Measurements from ENCODE around the gene GGT6.
A peak's percentile ranks its signal among the peaks of the same experiment; 100 is the strongest.

Gene GGT6

GRCh38 chr17:4536259-4536741 is 24.1 kb downstream of the GGT6 start:
- ATAC-seq (ENCODE audit: low read depth), result no peak
- no peak overlapping the region for H3K4me3 ChIP-seq (ENCODE audit: severe bottlenecking)
- no peaks in the 10 kb centered on the region for H3K9me3 ChIP-seq (ENCODE audit: severe bottlenecking)
- no peak overlapping the region for H3K27ac ChIP-seq (ENCODE audit: poor library complexity, severe bottlenecking)
- no peak for DNase-seq (ENCODE audit: low spot score)
- no peaks in the 10 kb centered on the region for H3K27me3 ChIP-seq (ENCODE audit: insufficient read depth, poor library complexity, severe bottlenecking)
- H3K4me1 ChIP-seq (ENCODE audit: insufficient read depth, poor library complexity, severe bottlenecking), result no peaks in the 10 kb centered on the region
- no peak for TF ChIP-seq CTCF (IDR thresholded peaks at IDR 0.05; ENCODE audit: poor library complexity, severe bottlenecking)
- peaks cover 28% of the 10 kb centered on the region for H3K36me3 ChIP-seq (ENCODE audit: low read depth)

- Histone ChIP-seq H3K27ac (ENCODE audit: poor library complexity, severe bottlenecking) (no peak overlapping the region), H3K4me3 (ENCODE audit: severe bottlenecking) (no peak overlapping the region)
- ATAC-seq (ENCODE audit: low read depth), result no peak
Observed at GRCh38 chr17:4535667-4536258, 24.6 kb downstream of the GGT6 start.

GRCh38 chr17:4534928-4535666 is 25.3 kb downstream of the GGT6 start:
- no peak overlapping the region for H3K4me3 ChIP-seq (ENCODE audit: severe bottlenecking)
- no peaks in the 10 kb centered on the region for H3K9me3 ChIP-seq (ENCODE audit: severe bottlenecking)
- H3K27me3 ChIP-seq (ENCODE audit: insufficient read depth, poor library complexity, severe bottlenecking), result no peaks in the 10 kb centered on the region
- DNase-seq (ENCODE audit: low spot score) (no peak), ATAC-seq (ENCODE audit: low read depth) (no peak)
- TF ChIP-seq CTCF (IDR thresholded peaks at IDR 0.05; ENCODE audit: poor library complexity, severe bottlenecking), result no peak
- H3K36me3 ChIP-seq (ENCODE audit: low read depth), result peaks cover 17% of the 10 kb centered on the region
- H3K4me1 ChIP-seq (ENCODE audit: insufficient read depth, poor library complexity, severe bottlenecking), result no peaks in the 10 kb centered on the region
- no peak overlapping the region for H3K27ac ChIP-seq (ENCODE audit: poor library complexity, severe bottlenecking)

More at GRCh38 chr17:4535667-4536258, 24.6 kb downstream of the GGT6 start:
- DNase-seq (ENCODE audit: low spot score), result no peak
- H3K36me3 ChIP-seq (ENCODE audit: low read depth), result peaks cover 23% of the 10 kb centered on the region
- no peaks in the 10 kb centered on the region for H3K9me3 ChIP-seq (ENCODE audit: severe bottlenecking)
- no peaks in the 10 kb centered on the region for H3K4me1 ChIP-seq (ENCODE audit: insufficient read depth, poor library complexity, severe bottlenecking)
- TF ChIP-seq CTCF (IDR thresholded peaks at IDR 0.05; ENCODE audit: poor library complexity, severe bottlenecking), result no peak
- no peaks in the 10 kb centered on the region for H3K27me3 ChIP-seq (ENCODE audit: insufficient read depth, poor library complexity, severe bottlenecking)

GRCh38 chr17:4534515-4534914 is 25.9 kb downstream of the GGT6 start:
- Histone ChIP-seq H3K9me3 (ENCODE audit: severe bottlenecking) (no peaks in the 10 kb centered on the region), H3K4me3 (ENCODE audit: severe bottlenecking) (no peak overlapping the region), H3K27me3 (ENCODE audit: insufficient read depth, poor library complexity, severe bottlenecking) (no peaks in the 10 kb centered on the region), H3K36me3 (ENCODE audit: low read depth) (peaks cover 12% of the 10 kb centered on the region), H3K27ac (ENCODE audit: poor library complexity, severe bottlenecking) (no peak overlapping the region), H3K4me1 (ENCODE audit: insufficient read depth, poor library complexity, severe bottlenecking) (no peaks in the 10 kb centered on the region)
- no peak for TF ChIP-seq CTCF (IDR thresholded peaks at IDR 0.05; ENCODE audit: poor library complexity, severe bottlenecking)
- no peak for DNase-seq (ENCODE audit: low spot score)
- ATAC-seq (ENCODE audit: low read depth), result peak; percentile 4

All from RWPE2 (cell line).